D721Med (cell line): ENCODE data around the gene DNAI1.
"Not testable (repeated sequence)": the region's sequence is repeated elsewhere in the genome, so short reads cannot be mapped to it uniquely, and the experiment has no call there.

Experiments
- DNase-seq: peaks from one replicate; pipeline ENCODE4 v3.0.0; 2011; ENCODE audit warnings: low spot score; ENCODE audit not compliant: insufficient read length
- FAIRE-seq: peaks from 2 replicates; lab custom pipeline; 2011; peaks lifted over from hg19 to GRCh38; lab: Jason Lieb, UNC
- CTCF ChIP-seq: IDR thresholded peaks from 2 replicates; pipeline ENCODE4 v1.5.1; 2012; ENCODE audit warnings: mild to moderate bottlenecking, control low read depth; ENCODE audit not compliant: insufficient read depth; ENCODE audit errors: missing control alignments

The DNAI1 gene

GRCh38 chr9:34475097-34475496 is 16.5 kb downstream of the DNAI1 start:
- TF ChIP-seq CTCF = no peak
- no peak for DNase-seq
- FAIRE-seq = no peak

- no peak for DNase-seq
- no peak for FAIRE-seq
- TF ChIP-seq CTCF = no peak
Observed at GRCh38 chr9:34477541-34477940, 18.9 kb downstream of the DNAI1 start.

GRCh38 chr9:34479431-34479866 is 20.8 kb downstream of the DNAI1 start:
- FAIRE-seq (no peak), DNase-seq (no peak)
- TF ChIP-seq CTCF = no peak

- not testable (repeated sequence) for FAIRE-seq, DNase-seq
Observed at GRCh38 chr9:34481620-34482019, 23.0 kb downstream of the DNAI1 start.

GRCh38 chr9:34482746-34483145 is 24.1 kb downstream of the DNAI1 start:
- DNase-seq, FAIRE-seq: not testable (repeated sequence)

- no peak for FAIRE-seq
Observed at GRCh38 chr9:34484678-34485077, 26.1 kb downstream of the DNAI1 start.

GRCh38 chr9:34485822-34486221 is 27.2 kb downstream of the DNAI1 start:
- DNase-seq (no peak), FAIRE-seq (no peak)

More at GRCh38 chr9:34484678-34485077, 26.1 kb downstream of the DNAI1 start:
- no peak for DNase-seq
- TF ChIP-seq CTCF = no peak

GRCh38 chr9:34486572-34486971 is 28.0 kb downstream of the DNAI1 start:
- no peak for DNase-seq
- no peak for TF ChIP-seq CTCF

More at GRCh38 chr9:34485822-34486221, 27.2 kb downstream of the DNAI1 start:
- TF ChIP-seq CTCF = no peak

More at GRCh38 chr9:34486572-34486971, 28.0 kb downstream of the DNAI1 start:
- no peak for FAIRE-seq
